GM19324 (cell line): Measurements from ENCODE around the gene KRT14.
"Not testable (repeated sequence)": the region's sequence is repeated elsewhere in the genome, so short reads cannot be mapped to it uniquely, and the experiment has no call there.

Experiments
- ATAC-seq: cut with Tn5 transposase; IDR thresholded peaks from one replicate; pipeline ENCODE4 v1.9.1; 2021; ENCODE audit warnings: mild to moderate bottlenecking, moderate library complexity; ENCODE audit not compliant: unreplicated experiment, low FRiP score

The KRT14 gene

DNA sequence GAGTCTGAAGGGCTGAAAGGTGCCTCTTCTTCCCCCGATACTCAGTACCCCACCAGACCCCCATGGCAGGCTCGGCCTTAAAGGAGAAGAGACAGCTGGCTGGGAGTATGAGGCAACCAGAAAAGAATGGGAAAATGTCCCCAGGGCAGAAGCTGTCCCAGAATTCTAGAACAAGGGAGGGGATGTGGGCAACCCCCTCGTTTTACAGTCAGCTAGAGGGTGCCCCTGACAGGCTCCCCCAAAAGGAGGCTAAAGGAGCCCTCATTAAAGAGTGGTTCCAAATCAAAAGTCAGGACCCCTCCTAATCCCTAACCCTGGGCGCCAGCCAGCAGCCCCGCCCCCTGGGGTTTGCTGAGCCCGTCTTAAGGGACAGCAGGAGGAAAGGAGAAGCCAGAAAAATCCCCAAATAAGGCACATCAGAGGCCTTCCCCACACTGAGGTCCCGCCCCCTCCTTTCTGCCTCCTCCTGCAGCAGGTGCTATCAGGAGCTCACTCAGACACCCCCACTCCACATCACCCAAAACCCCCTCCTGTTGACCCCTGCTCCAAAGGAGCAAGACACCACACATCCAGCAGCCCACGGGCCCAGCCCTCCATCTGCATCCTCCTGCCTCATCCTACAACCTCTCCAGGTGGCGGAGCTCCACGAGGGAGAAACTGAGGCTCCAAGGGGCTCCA is 36.6 kb upstream of the KRT14 start:
- ATAC-seq = not testable (repeated sequence)

DNA sequence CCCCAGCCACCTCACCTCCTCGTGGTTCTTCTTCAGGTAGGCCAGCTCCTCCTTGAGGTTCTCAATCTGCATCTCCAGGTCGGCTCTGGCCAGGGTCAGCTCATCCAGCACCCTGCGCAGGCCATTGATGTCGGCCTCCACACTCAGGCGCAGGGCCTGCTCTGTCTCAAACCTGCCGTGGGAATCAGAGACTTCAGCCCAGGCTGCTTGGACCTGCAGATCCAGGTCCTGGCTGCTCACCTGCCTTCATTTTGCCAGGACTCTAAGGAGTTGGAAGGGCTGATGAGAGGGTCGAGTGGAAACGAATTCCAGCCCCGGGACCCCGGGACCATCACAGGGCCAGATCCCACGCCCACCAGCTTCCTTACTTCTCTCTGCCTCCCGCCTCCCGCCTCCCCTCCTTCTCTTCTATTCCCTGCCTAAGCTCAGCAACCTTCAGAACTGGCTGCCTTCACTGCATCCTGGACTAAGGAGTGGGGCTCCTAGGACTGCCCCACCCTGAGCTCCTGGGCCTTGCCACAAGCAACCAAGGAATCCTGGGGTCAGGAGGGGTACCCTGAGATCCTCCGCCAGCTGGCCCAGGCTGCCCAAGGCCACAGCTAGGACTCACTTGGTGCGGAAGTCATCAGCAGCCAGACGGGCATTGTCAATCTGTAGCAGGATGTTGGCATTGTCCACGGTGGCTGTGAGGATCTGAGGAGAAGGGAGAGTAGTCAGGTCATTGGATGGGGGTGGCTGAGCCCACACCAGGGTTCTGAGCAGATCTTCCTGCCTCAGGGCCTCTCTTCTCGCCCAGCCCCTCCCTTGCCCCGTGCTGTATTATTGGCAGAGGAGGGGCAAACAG is 35.9 kb upstream of the KRT14 start:
- not testable (repeated sequence) for ATAC-seq

DNA sequence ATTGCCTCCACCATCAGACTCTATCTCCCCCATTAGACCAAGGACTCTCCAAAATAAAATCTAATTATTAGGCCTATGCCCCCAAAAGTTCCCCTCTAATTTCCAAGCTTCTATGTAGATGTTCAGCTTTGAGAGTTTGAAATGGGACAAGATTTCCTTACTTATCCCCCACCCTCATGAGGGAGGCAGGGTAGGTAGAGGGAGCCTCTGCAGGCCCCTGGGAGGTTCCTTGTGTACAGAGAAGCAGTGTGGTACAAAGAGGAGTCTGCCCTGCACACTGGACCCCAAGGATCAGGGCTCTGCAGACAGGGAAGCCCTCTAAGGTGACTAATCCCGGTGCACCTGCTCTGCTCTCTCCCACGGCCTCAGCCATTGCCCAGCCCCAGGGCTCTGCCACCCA is 35.2 kb upstream of the KRT14 start:
- ATAC-seq = no peak

DNA sequence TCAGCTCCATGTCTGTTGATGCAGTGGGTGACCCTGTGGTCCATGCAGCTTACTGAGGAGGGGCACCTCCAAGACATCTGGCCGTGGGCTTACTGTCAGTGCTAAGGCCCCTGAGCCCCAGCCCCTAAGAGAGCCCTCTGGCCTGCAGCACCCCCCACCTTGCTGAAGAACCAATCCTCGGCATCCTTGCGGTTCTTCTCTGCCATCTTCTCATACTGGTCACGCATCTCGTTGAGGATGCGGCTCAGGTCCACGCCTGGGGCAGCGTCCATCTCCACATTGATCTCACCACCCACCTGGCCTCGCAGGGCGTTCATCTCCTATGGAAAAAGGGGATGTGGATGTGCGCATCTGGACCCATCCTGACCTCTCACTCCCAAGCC is 34.7 kb upstream of the KRT14 start:
- not testable (repeated sequence) for ATAC-seq

DNA sequence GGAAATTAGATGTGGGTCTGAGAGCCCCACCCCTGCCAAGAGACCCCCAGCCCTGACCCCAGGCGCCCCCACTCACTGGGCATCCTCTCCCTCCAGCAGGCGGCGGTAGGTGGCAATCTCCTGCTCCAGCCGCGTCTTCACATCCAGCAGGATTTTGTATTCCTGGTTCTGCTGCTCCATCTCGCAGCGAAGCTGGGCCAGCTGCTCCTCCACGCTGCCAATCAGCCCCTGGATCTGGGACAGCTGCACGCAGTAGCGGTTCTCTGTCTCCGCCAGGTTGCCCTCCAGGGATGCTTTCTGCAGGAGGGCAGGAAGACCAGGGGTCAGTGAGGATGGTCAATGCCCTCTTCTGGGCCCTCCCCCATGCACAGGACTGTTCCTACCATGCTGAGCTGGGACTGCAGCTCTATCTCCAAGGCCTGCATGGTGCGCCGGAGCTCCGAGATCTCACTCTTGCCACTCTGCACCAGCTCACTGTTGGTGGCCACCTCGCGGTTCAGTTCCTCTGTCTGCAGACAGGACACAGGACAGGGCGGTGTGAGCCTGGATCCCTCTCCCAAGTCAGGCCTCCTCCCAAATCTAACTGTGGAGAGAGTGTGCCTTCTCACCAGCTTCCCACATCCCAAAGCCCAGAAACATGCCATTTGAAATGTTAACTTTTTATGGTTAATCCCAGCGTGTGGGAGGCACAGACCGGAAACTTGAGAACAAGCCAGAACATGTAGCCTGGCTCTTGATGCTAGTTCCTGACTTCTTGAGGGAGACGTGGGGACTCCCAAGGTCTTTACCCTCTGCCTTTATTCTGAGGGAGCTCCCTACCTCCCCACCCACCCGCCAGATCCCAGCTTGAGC is 34.1 kb upstream of the KRT14 start:
- no peak for ATAC-seq

- ATAC-seq = not testable (repeated sequence)
These were observed 33.4 kb upstream of the KRT14 start for GRCh38 chr17:41619927-41620582.

DNA sequence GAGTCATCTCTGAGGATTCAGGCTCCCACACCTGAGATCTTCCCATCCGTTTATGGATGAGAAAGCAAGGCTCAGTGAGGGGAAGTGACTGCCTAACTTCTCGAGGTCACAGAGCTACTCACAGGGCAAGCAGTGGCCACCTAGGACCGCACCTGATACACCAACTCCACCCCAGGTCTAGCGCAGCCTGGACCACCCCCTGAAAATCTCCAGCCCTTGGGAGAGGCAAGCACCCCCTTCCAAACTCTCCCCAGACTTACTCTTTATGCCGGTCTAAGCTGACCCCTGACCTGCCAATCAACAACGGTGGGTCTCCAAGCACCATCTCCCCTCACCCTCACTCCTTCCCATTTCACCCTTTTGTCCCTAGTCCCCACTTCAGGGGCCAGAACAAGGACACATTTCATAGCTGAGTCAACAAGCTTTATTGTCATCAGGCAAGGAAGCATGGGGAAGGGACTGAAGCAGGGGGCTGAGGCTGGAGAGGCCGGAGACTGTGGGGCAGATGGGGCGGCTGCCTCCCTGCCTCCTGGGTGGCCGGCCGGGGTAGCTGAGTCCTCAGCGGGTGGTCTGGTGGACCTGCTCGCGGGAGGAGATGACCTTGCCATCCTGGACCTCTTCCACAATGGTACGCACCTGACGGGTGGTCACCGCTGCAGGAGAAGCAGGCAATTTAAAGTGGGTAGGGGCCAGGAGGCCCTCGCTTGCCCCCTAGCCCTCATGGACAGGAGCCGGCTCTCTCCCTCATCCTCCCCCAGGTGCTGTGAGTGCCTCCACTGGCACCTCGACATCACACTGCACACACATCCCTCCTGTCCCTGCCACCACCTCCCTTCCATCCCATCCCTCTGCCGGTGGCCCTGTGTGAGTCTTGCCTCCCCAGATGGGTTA is 32.6 kb upstream of the KRT14 start:
- no peak for ATAC-seq

- ATAC-seq = no peak
These were observed 31.8 kb upstream of the KRT14 start for GRCh38 chr17:41618341-41619035.

GRCh38 chr17:41617698-41618097 is 31.0 kb upstream of the KRT14 start:
- ATAC-seq = no peak

- no peak for ATAC-seq
These were observed 30.4 kb upstream of the KRT14 start for GRCh38 chr17:41617136-41617535.

DNA sequence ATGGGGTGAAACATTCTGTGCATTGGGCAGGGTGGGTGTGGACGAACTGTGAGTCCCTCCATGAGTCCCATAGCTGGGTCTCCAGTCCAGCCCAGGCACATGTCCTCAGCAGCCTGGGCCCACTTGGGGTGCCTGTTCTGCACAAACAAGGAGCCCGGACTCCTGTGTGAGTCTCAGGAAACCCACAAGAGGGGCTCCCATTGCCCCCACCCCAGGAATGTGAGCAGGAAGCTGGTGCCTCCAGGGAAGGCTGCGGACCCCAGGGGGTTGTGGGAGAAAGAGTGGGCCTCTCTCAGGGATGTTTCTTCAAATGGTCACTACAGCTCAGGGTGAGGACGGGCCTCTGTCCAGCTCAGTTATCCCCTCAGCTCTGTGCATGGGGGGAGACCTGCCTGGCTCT is 29.8 kb upstream of the KRT14 start:
- ATAC-seq = not testable (repeated sequence)

DNA sequence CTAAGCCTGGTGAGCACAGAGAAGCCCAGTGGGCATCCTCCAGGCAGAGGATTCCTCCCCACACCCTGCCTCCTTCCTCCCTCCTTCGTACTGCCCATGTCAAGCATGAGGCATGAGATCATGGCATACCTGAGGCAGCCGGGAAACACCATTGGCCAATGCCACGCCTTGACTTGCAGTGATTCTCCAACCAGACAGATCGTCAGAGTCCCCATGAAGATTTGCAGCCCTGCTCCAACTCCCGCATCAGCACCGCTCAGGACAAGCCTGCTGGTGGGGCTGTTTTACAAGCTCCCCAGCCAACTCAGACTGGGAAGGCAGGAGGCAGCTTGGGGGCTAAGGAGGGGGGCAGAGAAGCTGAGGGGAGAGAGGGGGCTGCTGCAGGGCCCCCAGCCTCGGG is 28.8 kb upstream of the KRT14 start:
- no peak for ATAC-seq

GRCh38 chr17:41614767-41615166 is 28.1 kb upstream of the KRT14 start:
- not testable (repeated sequence) for ATAC-seq

GRCh38 chr17:41614098-41614497 is 27.4 kb upstream of the KRT14 start:
- no peak for ATAC-seq

- no peak for ATAC-seq
These were observed 26.8 kb upstream of the KRT14 start for GRCh38 chr17:41613277-41614082.

DNA sequence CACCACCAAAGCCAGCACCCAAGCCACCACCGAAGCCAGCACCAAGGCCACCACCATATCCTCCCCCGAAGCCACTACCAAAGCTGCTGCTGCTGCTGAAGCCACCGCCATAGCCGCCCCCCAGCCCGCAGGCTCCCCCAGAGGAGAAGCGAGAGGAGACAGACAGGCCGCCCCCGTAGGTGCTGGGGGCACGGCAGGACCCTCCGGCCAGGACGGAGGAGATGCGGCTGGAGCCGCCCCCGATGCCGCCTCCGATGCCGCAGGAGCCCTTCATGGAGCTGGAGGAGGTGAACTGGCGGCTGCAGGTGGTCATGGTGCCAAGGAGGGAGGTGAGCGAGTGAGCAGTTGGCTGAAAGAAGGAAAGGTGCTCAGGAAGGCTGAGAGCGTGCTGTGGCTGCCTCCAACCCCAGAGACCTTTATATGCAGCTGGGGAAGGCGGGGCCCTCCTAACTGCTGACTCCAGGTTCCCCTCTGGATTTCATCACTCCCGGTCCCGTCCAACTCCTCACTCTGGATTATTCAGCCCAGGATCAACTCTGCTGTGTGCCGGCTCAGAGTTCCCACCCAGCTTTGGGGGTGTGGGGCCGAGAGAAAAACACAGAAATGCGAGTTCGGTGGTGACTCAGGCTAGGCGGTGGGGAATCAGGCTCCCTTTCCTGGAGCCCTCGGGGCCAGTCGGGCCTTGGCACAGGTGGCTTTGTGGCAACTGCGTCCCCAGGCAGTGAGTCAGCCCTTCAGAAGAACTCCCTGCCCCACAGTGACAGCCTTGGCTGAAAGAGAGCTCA is 25.9 kb upstream of the KRT14 start, which contains the start of gene KRT16:
Gene KRT16 (minus strand): TSS at position 392 of the 785 bp plus-strand sequence. CDS start 79 bp downstream, at position 313.
- not testable (repeated sequence) for ATAC-seq

GRCh38 chr17:41610965-41611640 is 24.4 kb upstream of the KRT14 start:
- no peak for ATAC-seq
